DMS153 treated with DMSO at 0.1 percent for 48 hours (cell line): ENCODE data around the gene IQCC.

Source experiments
- DNase-seq: peaks from one replicate; lab custom pipeline; 2025; ENCODE audit not compliant: unreplicated experiment; lab: John Stamatoyannopoulos, UW

IQCC gene

DNA sequence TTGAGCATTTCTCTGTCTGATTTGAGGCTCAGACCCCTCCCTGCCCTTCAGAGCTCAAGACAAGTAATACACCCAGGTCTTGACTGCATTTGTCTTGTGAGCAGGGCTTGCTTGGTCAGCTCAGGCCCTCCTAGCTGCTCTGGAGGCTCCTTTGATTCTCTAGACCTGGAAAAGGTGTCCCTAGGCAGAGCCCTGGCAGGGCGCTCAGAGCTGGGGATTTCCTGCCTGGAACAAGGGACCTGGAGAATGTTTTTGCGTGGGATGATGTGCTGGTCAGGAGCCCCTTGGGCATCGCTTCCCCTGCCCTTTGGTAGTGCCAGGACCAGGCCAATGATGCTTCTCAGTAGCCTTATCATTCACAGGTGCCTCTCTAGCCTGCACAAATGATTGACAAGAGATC is 9.9 kb upstream of the IQCC start:
- DNase-seq = no peak

- DNase-seq = no peak
These were observed 9.3 kb upstream of the IQCC start for GRCh38 chr1:32195972-32196823.

DNA sequence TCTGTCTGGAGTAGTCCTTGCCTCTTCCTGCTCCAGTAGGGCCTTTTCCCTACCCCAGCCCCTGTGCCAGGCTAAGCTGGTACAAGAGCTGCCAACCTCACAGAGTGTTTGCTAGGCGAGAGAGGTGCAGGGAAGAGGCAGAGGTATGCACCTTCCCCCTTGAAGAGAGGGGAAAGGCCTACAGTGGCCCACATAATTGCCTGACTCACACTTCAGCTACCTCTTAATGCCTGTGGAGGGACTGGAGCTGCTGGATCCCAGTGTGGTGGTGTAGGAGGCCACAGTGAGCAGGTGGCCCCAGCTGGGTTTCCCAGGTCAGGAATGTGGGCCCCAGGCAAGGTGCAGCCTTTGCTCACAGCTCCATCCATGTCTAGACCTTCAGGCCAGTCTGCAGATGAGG is 8.4 kb upstream of the IQCC start:
- no peak for DNase-seq

GRCh38 chr1:32197837-32198236 is 7.6 kb upstream of the IQCC start:
- DNase-seq = no peak

DNA sequence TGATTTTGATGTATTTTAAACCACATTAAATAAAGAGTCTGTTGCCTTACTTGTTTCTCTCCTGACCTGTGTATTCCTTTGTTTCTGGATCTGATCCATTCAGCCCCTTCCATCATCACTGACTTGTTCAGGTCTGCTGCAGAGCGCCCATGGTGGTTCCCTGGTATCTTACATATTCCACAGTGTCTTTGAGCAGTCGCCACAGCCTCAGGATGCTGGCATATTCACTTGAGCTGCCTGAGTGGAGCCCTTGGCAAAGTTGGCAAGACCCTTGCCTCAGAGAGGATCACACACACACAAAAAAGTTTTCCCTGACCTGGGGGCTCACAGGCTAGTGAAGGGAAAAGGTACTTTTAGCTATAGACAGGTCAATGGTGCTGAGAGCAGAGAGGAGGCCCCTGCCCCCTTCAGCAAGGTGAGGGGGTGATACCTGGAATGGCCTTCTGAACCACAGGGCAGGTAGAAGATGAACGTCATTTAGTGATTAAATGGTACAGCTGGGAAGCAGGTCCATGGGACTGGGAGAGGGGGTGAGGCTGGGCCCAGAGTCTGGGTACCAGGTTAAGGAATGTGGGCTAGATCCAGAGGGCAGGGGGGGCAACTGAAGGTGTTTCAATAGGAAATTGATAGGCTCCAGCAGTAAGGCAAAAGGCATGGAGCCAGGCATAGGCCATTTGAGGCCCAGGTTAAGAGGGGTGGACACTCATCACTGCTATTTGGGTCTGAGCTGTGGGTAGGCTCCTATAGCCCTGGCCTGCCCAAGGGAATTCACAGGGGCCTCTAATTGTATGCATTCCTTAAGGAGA is 7.0 kb upstream of the IQCC start:
- no peak for DNase-seq

DNA sequence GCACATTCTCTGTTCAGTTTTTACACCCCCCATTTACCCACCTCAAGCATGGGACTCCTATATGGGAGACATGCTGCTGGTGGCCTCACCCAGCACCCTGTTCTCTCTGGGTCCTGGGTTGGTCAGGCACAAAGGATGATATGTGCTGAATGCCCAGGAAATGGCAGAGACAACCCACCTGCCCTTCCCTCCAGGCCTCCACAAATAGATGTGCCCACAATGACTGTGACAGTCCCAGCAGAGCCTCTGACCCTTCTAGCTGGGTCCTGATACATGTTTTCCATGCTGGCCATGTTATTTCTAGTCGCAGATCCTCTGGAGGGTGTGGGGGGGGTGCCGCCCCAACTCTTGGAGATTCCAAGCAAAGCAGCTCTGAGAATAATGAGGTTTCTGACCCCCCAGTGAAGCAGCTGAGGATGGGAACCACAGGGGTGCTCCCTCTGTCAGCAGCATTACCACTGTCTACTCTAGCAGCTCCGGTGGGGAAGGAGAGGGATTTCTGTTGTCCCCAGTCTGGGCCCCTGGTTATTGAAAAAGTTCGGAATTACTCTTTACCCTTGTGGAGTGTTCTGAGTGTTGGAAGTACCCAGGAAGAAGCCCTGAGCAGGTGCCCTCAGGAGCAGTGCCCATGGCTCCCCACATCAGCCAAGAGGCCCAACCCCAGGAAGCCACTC is 6.3 kb upstream of the IQCC start:
- no peak for DNase-seq

DNA sequence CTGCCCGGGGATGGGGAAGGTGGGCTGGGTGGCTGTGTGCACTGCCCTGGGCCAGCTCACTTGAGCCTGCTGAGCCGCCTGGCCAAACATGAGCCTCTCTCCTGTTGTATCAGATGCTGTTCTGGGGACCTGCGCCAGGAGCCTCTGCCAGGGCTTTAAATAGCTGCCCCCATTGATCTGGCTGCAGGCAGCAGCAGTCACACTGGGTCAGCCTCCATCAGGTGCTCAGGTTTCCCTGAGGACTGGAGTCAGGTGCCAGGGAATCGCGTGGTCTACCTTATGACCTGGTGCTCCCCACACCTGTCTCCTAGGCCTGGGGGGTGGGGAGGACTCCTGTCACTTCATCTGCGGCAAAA is 5.8 kb upstream of the IQCC start:
- peak; percentile 51 for DNase-seq

DNA sequence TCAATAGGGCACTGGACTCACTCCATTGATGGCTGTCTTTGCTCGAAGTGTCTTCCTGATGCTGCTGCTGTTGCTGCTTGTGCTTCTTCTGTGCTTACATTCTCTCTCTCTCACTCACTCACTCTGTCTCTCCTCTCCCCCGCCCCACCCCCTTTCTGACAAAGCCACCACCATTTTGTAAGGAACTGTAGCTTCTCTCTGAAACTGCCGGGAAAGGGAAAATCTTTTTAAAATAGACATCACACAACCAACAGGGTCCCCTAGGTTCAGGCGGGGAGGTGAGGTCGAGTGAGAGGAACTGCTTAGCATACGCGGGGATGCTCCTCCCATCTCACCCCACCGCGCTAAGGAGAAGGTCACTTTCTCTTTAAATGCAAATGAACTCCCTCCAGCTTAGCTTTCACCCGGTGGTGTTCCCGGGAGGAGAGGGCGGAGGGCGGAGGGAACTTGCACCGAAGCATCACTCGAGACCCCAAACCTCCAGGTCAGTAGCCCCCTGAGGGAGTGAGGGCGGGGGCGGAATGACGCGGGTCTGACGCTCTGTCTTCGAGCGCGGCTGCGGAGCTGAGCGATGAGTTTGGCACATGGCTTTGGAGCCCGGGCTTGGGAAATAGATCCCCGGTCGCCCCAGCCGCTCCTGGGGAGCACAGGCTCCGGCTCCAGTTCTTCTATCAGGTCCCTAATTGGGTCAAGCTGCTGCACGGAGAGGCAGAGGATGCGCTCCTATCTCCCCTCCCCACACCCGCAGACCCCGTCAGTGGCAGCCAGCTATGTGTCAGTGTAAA is 5.1 kb upstream of the IQCC start, which contains the start of gene CCDC28B:
TSS of gene CCDC28B (plus strand) at position 370 of the 785 bp plus-strand sequence. CDS start 1,341 bp downstream, outside the sequence.
- peak; percentile 85 for DNase-seq

DNA sequence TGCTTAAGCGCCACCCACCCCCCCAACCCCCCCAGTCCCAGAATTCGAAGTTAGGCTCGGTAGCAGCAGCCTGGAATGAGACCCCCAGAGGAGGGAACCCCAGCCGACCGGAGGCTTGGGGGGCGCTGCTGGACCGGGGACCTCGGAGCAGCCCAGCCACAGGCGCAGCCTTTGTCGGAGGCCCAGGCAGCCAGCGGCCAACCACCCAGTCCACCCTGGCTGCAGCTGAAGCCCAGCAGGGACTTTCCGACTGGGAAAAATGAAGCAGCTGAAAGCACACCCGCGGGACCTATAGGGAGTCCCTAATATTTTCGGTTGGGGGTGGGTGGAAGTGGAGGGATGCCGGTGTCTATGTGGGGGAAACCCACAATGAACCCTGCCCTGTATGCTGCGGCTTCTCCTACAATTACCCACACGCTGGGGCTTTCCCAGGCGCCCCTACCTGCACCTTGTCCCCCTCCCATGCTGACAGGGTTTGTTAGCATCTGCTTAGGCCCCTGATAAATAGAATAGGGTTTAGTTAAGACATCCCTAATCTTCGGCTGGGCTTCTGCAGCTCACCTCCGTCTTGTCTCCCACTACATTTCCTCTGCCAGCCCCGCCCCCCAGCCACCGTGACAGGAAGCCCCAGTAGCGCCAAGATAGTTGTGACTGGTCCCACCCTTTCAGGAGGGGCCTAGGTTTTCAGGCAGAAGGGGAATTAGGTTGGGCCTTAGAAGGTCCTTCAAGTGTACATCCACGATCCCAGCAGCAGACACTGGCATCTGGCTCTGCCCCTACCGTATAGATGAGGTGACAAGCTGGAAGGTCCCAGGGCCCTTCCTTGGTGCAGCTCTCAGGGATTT is 4.2 kb upstream of the IQCC start:
- no peak for DNase-seq

DNA sequence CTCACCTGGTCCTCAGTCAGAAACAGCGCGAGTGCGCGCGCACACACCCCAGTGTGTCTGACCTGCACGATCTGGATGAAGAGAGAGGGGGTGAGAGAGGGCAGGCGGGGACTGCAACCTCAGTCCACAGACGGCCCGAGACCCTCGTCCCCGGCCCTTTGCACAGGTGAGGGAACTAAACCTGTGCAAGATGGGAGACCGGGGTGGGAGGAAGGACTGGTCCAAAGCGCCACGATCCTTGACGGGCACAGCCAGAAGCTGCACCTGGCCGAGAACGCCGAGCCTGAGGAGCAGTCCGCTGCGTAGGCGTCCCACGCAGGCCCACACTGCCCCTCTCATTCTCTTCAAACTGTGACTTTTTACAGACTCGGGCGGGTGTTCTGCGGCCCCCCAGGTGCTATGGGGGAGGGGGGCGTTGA is 519 bp upstream of the IQCC start:
- no peak for DNase-seq

GRCh38 chr1:32208469-32208868 is 3.0 kb downstream of the IQCC start:
- DNase-seq = no peak

- DNase-seq = peak; percentile 100
These were observed 3.4 kb downstream of the IQCC start, which contains the start of gene DCDC2B for GRCh38 chr1:32208891-32209328. TSS of gene DCDC2B (plus strand) at chr1:32209089. CDS start at chr1:32209094, 5 bp downstream.

DNA sequence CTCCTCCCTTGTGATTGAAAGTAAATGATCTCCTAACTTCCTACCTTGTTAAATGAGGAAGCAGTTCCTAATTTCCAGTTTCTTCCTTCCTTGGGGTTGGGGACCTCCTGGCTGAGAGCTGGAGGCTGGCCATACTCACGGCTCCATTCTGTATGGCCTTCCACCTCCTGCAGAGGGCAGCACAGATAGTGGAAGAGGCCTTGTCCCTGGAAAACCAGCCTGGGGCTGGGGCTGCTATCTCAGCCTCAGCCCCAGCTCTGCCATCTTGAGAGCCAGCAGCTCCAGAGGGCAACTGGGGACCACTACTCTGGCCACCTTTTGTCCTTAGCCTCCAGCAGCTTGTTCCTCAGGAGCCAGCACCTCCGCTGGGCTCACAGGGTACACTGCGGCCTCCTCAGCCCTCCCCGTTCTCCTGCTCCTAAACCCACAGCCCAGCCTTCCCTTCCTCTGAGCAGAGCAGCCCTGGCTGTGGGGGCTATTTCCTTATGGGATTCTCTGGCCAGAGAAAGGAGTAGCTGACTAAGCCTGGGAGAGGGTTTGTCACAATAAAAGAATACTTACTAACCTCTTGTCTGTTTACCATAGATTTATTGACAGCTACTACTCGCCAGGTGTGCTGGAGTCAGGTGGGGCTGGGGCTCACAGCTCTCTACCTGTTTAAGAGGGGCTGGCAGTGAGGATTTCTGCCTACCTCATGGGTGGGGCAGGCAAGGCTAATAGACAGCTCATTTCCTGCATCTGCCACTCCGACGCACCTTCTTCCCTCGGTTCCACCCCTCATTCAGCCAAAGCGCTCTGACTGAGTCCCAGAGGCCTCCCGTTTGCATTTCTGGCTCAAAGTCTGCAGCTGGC is 10.4 kb downstream of the IQCC start:
- peak; percentile 98 for DNase-seq

DNA sequence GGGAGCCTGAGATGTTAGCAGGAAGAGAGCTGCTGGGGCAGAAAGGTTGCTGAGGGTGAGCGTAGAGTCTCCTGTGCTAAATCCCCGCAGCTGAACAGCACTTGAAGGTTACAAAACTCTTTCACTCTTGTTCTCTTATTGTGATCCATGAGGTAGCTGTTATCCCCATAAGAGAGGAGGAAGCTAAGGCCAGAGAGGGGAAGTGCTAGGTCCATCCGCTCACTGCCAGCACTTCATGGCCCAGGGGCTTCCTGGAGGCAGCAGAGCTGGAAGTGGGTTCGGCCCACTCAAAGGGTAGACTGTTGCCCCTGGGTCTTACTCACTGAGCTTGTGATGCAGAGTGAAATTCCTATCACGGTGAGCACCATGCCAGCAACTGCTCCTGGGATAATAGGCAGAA is 11.1 kb downstream of the IQCC start:
- no peak for DNase-seq

- no peak for DNase-seq
These were observed 13.6 kb downstream of the IQCC start for GRCh38 chr1:32219022-32219421.

DNA sequence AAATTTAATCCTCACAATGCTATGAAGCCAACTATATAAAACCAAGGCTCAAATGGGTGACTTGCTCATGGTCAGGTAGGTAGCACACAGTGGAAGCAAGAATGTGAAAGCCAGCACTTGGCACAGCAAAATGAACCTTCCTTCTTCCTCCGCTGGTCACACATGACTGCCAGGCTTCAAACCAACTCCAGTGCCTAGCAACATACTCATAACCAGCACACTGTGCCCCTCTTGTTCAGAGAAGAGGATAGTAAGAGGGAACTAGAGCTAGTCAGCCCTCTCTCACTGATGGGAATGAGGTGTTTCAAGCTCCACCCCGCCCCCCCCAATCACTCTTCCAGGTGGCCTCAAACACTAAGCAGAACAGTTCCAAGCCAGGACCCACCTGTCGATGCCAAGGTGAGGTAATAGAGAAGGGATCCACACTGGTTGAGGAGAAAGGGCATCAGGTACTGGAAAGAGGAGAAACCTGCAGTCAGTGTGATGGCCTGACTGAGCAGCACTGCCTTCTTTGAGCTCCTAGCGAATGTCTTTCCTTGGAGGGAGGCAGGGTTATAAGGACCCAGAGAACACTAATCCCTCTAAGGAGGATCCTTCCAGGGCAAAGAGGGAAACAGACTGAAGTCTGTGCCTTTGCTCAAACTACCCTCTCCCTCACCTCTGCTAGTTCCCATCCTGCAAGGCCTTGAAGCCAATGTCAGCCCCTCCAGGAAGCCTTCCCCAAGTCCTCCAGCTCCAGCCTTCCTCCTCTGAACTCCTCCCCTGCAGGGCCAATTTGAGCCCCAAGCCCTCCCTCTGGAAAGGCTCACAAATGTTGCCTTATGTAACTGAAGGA is 15.5 kb downstream of the IQCC start:
- no peak for DNase-seq

GRCh38 chr1:32221581-32221979 is 16.1 kb downstream of the IQCC start:
- DNase-seq = no peak
